GM23248 (cell line): ENCODE measurements around the gene ACAA2. TPM values are rescaled to one million over a fixed set of nuclear protein-coding genes. Genes with fewer than 3 reads are reported as not detected.

Experiments
- DNase-seq: peaks from one replicate; pipeline ENCODE4 v3.0.0-alpha.2; 2015
- H2AFZ ChIP-seq: fragments of 200-600 bp; sonication (generic); 2 replicates; pipeline ENCODE4 v1.6.1; 2016; ENCODE audit warnings: antibody characterized with exemption
- H3F3A ChIP-seq: fragments of 200-600 bp; sonication (generic); 2 replicates; pipeline ENCODE4 v1.6.1; 2016; ENCODE audit warnings: mild to moderate bottlenecking, antibody characterized with exemption, mixed run types; ENCODE audit not compliant: insufficient read depth
- H3K27ac ChIP-seq: fragments of 200-600 bp; sonication (generic); 2 replicates; pipeline ENCODE4 v1.5.1; 2016; ENCODE audit warnings: mild to moderate bottlenecking
- H3K27me3 ChIP-seq: fragments of 200-600 bp; sonication (generic); replicated peaks from 2 replicates; pipeline ENCODE4 v1.6.1; 2016; ENCODE audit warnings: mild to moderate bottlenecking; ENCODE audit not compliant: insufficient read depth
- H3K36me3 ChIP-seq: fragments of 200-600 bp; sonication (generic); 2 replicates; pipeline ENCODE4 v1.6.1; 2016; ENCODE audit warnings: low read depth, mild to moderate bottlenecking
- H3K4me1 ChIP-seq: fragments of 200-600 bp; sonication (generic); 2 replicates; pipeline ENCODE4 v1.6.1; 2016; ENCODE audit warnings: mild to moderate bottlenecking; ENCODE audit not compliant: insufficient read depth
- H3K4me2 ChIP-seq: fragments of 200-600 bp; sonication (generic); one replicate; pipeline ENCODE4 v1.6.1; 2016; ENCODE audit warnings: mild to moderate bottlenecking; ENCODE audit not compliant: unreplicated experiment
- H3K4me3 ChIP-seq: fragments of 200-600 bp; sonication (generic); 2 replicates; pipeline ENCODE4 v1.5.1; 2016; ENCODE audit warnings: mild to moderate bottlenecking
- H3K79me2 ChIP-seq: fragments of 200-600 bp; sonication (generic); 2 replicates; pipeline ENCODE4 v1.6.1; 2016; ENCODE audit warnings: mild to moderate bottlenecking; ENCODE audit not compliant: insufficient read depth
- H3K9ac ChIP-seq: fragments of 200-600 bp; sonication (generic); 2 replicates; pipeline ENCODE4 v1.6.1; 2016; ENCODE audit warnings: mild to moderate bottlenecking
- H3K9me2 ChIP-seq: fragments of 200-600 bp; sonication (generic); 2 replicates; pipeline ENCODE4 v1.6.1; 2016; ENCODE audit warnings: mixed run types, mild to moderate bottlenecking, moderate library complexity; ENCODE audit not compliant: insufficient read depth
- H3K9me3 ChIP-seq: fragments of 200-600 bp; sonication (generic); one replicate; pipeline ENCODE4 v1.6.1; 2017; ENCODE audit warnings: low read depth
- H4K20me1 ChIP-seq: fragments of 200-600 bp; sonication (generic); 2 replicates; pipeline ENCODE4 v1.6.0; 2016; ENCODE audit not compliant: insufficient read depth
- EZH2 ChIP-seq: fragments of 200-600 bp; sonication (generic); IDR thresholded peaks from 2 replicates; pipeline ENCODE4 v1.6.1; 2018; ENCODE audit warnings: antibody characterized with exemption, mild to moderate bottlenecking; ENCODE audit not compliant: insufficient read depth, poor library complexity, severe bottlenecking
- EZH2phosphoT487 ChIP-seq: fragments of 200-600 bp; sonication (generic); IDR thresholded peaks from 2 replicates; pipeline ENCODE4 v1.6.1; 2018; ENCODE audit warnings: antibody characterized with exemption, moderate library complexity, mild to moderate bottlenecking, low read depth; ENCODE audit not compliant: insufficient read depth
- WGBS, 2 experiments: methylation state at CpG; one replicate each; pipeline ENCODE4 v1.1.6; 2015 to 2017; ENCODE audit warnings: low lambda C conversion rate in 2 of 2, low coverage in 1 of 2; ENCODE audit errors: missing lambda C conversion rate in 2 of 2; 5-methylcytosine and 5-hydroxymethylcytosine counted together
- in situ Hi-C: fragments of 300-500 bp; cut with MboI; formaldehyde crosslinking; loops from 2 replicates; pipeline ENCODE4 v1.15.0; 2020
- polyA plus RNA-seq: library from polyadenylated mRNA; unstranded; fragments of >200 nt; fragmentation: Nextera tagmentation; extraction: Ambion mirVana; gene quantifications from 2 replicates; pipeline ENCODE4 v1.2.1, GENCODE V29; 2016
- total RNA-seq: library from RNA; depleted of rRNA; stranded (reverse); fragments of >200 nt; shearing (Covaris generic); gene quantifications from 2 replicates; pipeline ENCODE4 v1.2.3, GENCODE V29; 2014

Gene ACAA2
- total and polyA plus RNA-seq, 2 experiments from 2014 or later: 55.6 to 94.8 TPM

DNA sequence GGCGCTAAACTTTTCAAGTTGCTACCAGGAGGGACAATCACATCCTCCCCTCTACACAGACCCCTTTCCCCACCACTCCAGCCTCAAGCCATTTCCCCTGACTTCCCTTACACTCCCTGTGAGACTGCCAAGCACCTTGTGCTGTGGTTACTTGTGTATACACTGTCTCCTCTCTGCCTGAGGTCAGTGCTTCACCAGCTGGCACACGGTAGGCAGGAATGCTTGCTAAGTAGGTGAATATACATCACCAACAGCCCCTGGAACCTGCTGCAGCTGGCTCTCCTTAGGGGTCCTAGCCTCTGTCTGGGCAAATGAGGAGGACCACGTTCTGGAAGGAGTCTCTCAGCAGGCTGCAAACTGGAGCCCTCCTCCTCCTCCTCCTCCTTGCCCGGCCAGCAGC lies 38.3 kb upstream of the ACAA2 start:
- WGBS, 2 experiments: 66 to 84% methylated on average over 3 to 4 of the region's 4 CpGs
- H3K9me2 ChIP-seq: no peaks in the 10 kb centered on the region
- peaks cover 10% of the 10 kb centered on the region for H3K4me1 ChIP-seq
- no peak for TF ChIP-seq EZH2
- TF ChIP-seq EZH2phosphoT487: no peak
- DNase-seq: no peak
- no peaks in the 10 kb centered on the region for H3K79me2 ChIP-seq
- H3K27me3 ChIP-seq: no peaks in the 10 kb centered on the region; the same call in 1 of the 2 replicates
- 0 out of 2 replicates have a peak, but pooled peaks cover 4% of the 10 kb centered on the region for H3F3A ChIP-seq
- in situ Hi-C loops: loop anchor here (10.0 kb wide), 1 partner anchor 63 kb away; no protein-coding TSS in a partner anchor
- no peaks in the 10 kb centered on the region for H3K36me3 ChIP-seq
- no peak overlapping the region for H3K4me2 ChIP-seq
- no peaks in the 10 kb centered on the region for H4K20me1 ChIP-seq
- no peaks in the 10 kb centered on the region for H3K9me3 ChIP-seq
- no peak overlapping the region for H3K4me3 ChIP-seq
- H2AFZ ChIP-seq: no peak overlapping the region
- no peak overlapping the region for H3K9ac ChIP-seq
- no peak overlapping the region for H3K27ac ChIP-seq

DNA sequence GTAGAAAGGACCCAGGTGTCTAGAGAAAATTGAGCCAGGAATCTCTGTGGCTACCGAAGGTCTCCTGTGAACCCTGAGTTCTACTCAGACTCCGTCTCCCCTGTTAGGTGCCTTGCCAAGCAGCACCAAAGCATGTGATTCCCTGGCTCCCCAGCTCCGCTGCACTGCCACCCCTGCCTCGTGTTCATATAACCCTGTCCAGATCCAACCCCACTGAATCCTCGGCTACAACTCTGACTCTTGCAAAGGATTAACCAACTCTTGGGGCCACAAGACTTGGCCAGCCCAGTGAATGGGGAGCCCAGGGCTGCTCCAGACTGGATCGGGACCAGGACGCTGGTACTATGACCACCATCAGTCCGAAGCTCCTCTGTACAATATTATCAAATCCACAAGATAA lies 37.3 kb upstream of the ACAA2 start:
- Histone ChIP-seq H3K27me3 (no peaks in the 10 kb centered on the region; the same call in 1 of the 2 replicates), H3K4me2 (no peak overlapping the region), H3K36me3 (no peaks in the 10 kb centered on the region), H3K4me3 (no peak overlapping the region), H4K20me1 (no peaks in the 10 kb centered on the region), H2AFZ (no peak overlapping the region), H3K4me1 (peaks cover 19% of the 10 kb centered on the region), H3K9me3 (no peaks in the 10 kb centered on the region), H3K79me2 (no peaks in the 10 kb centered on the region), H3K9me2 (no peaks in the 10 kb centered on the region), H3F3A (0 out of 2 replicates have a peak, but pooled peaks cover 4% of the 10 kb centered on the region), H3K27ac (no peak overlapping the region), H3K9ac (no peak overlapping the region)
- 86 to 93% methylated on average over 8 of the region's 8 CpGs for WGBS, 2 experiments
- DNase-seq: no peak
- no peak for TF ChIP-seq EZH2phosphoT487
- no peak for TF ChIP-seq EZH2
- in situ Hi-C loops: loop anchor here (10.0 kb wide), 1 partner anchor 64 kb away; no protein-coding TSS in a partner anchor

DNA sequence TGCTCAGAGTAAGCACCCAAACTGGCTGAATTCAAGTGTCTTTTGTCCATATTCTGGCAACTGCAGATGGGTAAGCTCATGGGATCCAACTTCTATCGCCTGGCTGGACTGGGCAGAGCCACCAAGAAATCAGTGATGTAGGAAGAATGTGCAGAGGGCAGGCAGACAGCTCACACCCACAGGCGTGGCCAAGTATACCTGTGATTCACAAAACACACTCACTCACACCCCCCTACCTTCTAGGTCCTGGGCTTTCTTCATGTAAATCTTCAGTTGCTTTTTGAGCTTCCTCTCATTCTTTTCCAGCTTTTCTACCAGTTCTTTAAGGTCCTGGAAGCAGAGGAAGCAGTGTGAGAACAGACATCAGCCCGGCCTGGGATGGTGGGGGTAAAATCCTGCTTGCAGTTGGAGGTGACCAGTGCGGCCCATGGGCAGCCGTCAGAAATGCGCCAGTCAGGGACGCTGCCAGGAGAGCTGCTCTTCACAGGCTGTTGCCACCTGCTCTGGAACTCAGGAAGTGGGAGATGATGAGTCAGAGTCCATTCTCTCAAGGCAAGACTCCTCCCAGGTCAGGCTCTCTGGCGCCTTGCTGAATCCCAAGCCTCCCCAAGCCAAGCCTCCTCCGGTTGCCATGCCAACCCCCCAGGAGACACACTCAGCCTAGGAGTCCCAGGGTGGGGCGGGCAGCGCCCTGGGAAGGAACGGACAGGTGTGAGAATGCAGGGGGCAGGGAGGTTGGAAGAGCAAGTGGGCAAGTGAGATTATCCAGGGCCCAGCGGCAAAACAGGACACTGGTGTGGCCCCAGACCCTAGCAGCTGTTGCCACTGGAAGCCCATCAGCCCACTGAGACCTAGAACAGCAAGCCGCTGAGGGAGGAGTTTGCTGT lies 36.2 kb upstream of the ACAA2 start:
- H3K27ac ChIP-seq: no peak overlapping the region
- no peak overlapping the region for H3K9ac ChIP-seq
- no peak overlapping the region for H3K4me2 ChIP-seq

DNA sequence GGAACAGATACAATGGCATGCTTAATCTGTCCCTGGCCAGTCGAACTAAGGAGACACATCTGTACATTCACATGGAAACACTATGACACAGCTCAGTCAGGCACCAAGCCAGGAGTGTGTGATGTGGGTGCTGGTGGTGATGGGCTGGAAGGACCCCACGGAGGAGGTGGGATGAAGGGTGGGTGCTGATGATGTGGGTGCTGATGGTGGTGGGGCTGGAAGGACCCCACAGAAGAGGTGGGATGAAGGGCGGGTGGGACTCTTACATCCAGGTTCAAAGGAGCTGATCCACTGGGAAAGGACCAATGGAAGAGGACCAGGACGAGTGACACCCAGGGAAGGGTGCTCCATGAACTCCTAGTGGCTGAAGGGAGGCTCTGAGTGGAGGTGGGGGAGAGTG lies 34.8 kb upstream of the ACAA2 start:
- WGBS, 2 experiments: 32 to 53% methylated on average over 3 to 4 of the region's 4 CpGs
- H3K36me3 ChIP-seq: no peaks in the 10 kb centered on the region
- in situ Hi-C loops: no loop called here
- peaks cover 19% of the 10 kb centered on the region for H3K4me1 ChIP-seq
- no peak overlapping the region for H3K9ac ChIP-seq
- no peaks in the 10 kb centered on the region for H3K9me3 ChIP-seq
- H3K27me3 ChIP-seq: no peaks in the 10 kb centered on the region; the same call in 1 of the 2 replicates
- H3K27ac ChIP-seq: no peak overlapping the region
- H3K9me2 ChIP-seq: no peaks in the 10 kb centered on the region
- H3K4me3 ChIP-seq: no peak overlapping the region
- H4K20me1 ChIP-seq: no peaks in the 10 kb centered on the region
- no peak overlapping the region for H3K4me2 ChIP-seq
- H2AFZ ChIP-seq: no peak overlapping the region
- no peaks in the 10 kb centered on the region for H3K79me2 ChIP-seq
- TF ChIP-seq EZH2phosphoT487: no peak
- H3F3A ChIP-seq: 0 out of 2 replicates have a peak, but pooled peaks cover 4% of the 10 kb centered on the region
- DNase-seq: no peak

More for the DNA sequence above, 36.2 kb upstream of the ACAA2 start:
- Histone ChIP-seq H3K4me3 (no peak overlapping the region), H3K9me3 (no peaks in the 10 kb centered on the region), H4K20me1 (no peaks in the 10 kb centered on the region), H2AFZ (no peak overlapping the region), H3K27me3 (no peaks in the 10 kb centered on the region; the same call in 1 of the 2 replicates), H3K9me2 (no peaks in the 10 kb centered on the region), H3F3A (0 out of 2 replicates have a peak, but pooled peaks cover 4% of the 10 kb centered on the region), H3K36me3 (no peaks in the 10 kb centered on the region), H3K79me2 (no peaks in the 10 kb centered on the region), H3K4me1 (peaks cover 19% of the 10 kb centered on the region)
- in situ Hi-C loops: loop anchor here (10.0 kb wide), 1 partner anchor 65 kb away; no protein-coding TSS in a partner anchor
- no peak for TF ChIP-seq EZH2phosphoT487
- TF ChIP-seq EZH2: no peak
- peak; percentile 94 for DNase-seq
- WGBS, 2 experiments: 34 to 43% methylated on average over 13 to 14 of the region's 14 CpGs
